Endothelial cell of umbilical vein (primary cell): ENCODE measurements around the gene P2RX4. TPM values are rescaled to one million over a fixed set of nuclear protein-coding genes. Genes with fewer than 3 reads are reported as not detected.
"Not testable (repeated sequence)": the region's sequence is repeated elsewhere in the genome, so short reads cannot be mapped to it uniquely, and the experiment has no call there.

ENCODE experiments used
- BruUV-seq: library from RNA; stranded (reverse); fragments of 400-500 nt; replicated peaks from 2 replicates; lab custom pipeline; 2021; lab: Mats Ljungman, UMichigan
- CTCF ChIA-PET: fragments of 300-600, 350-600 bp; sonication (Branson Sonifier 250); formaldehyde crosslinking; loops from one replicate; lab custom pipeline; 2021; ENCODE audit warnings: antibody characterized with exemption, inconsistent platforms; lab: Charles Lee
- POLR2A ChIA-PET: fragments of 300-600, 350-600 bp; sonication (Branson Sonifier 250); formaldehyde crosslinking; loops from one replicate; lab custom pipeline; 2021; ENCODE audit warnings: antibody characterized with exemption, inconsistent platforms; lab: Charles Lee
- DNase-seq: peaks from one replicate; pipeline ENCODE4 v3.0.0-alpha.2; 2011; ENCODE audit warnings: low read depth, low spot score
- FAIRE-seq: peaks from 2 replicates; lab custom pipeline; 2011; peaks lifted over from hg19 to GRCh38; lab: Jason Lieb, UNC
- H2AFZ ChIP-seq: 2 replicates; pipeline ENCODE4 v1.6.0; 2012; ENCODE audit warnings: low read depth, low read length, control low read depth, inconsistent platforms
- H3K27ac ChIP-seq: 2 replicates; pipeline ENCODE4 v1.5.1; 2011; ENCODE audit warnings: low read depth, mild to moderate bottlenecking, control low read depth, low read length, moderate library complexity; ENCODE audit not compliant: insufficient read depth
- H3K27me3 ChIP-seq, 2 experiments: 2 replicates each; pipeline versions ENCODE4 v1.6.0 to v1.6.1; 2011; ENCODE audit warnings: low read length in 2 of 2, mixed read lengths in 1 of 2; ENCODE audit not compliant: control insufficient read depth in 2 of 2, insufficient read depth in 2 of 2
- H3K36me3 ChIP-seq, 2 experiments: 2 replicates in 1 of 2; 3 replicates in 1 of 2; pipeline ENCODE4 v1.5.1; 2011; ENCODE audit warnings: low read length in 2 of 2, mild to moderate bottlenecking in 1 of 2, moderate library complexity in 1 of 2; ENCODE audit not compliant: control insufficient read depth in 2 of 2, insufficient read depth in 2 of 2; ENCODE audit errors: extremely low read depth in 1 of 2
- H3K4me1 ChIP-seq: 3 replicates; pipeline ENCODE4 v1.5.1; 2011; ENCODE audit warnings: mild to moderate bottlenecking, low read length; ENCODE audit not compliant: control insufficient read depth, insufficient read depth; ENCODE audit errors: extremely low read depth
- H3K4me2 ChIP-seq: 2 replicates; pipeline ENCODE4 v1.6.1; 2011; ENCODE audit warnings: low read length, control low read depth, mixed read lengths; ENCODE audit not compliant: insufficient read depth
- H3K4me3 ChIP-seq, 3 experiments: fragments of 200-600 bp in 1 of 3; sonication (generic), shearing (Covaris generic) in 1 of 3; replicated peaks in 1 of 3; 2 replicates each; pipeline ENCODE4 v1.5.1; 2011 to 2016; ENCODE audit warnings: control low read depth in 3 of 3, low read length in 3 of 3, mild to moderate bottlenecking in 2 of 3, inconsistent platforms in 1 of 3, low read depth in 1 of 3, moderate library complexity in 1 of 3; ENCODE audit not compliant: insufficient read depth in 1 of 3
- H3K79me2 ChIP-seq: 2 replicates; pipeline ENCODE4 v1.6.0; 2012; ENCODE audit warnings: low read length, inconsistent platforms; ENCODE audit not compliant: control insufficient read depth, insufficient read depth
- H3K9ac ChIP-seq: replicated peaks from 2 replicates; pipeline ENCODE3; 2011; ENCODE audit warnings: low read length, control low read depth; ENCODE audit not compliant: insufficient read depth; ENCODE audit errors: extremely low read depth
- H3K9me1 ChIP-seq: replicated peaks from 3 replicates; pipeline ENCODE4 v1.6.0; 2011; ENCODE audit warnings: mild to moderate bottlenecking, low read length; ENCODE audit not compliant: control insufficient read depth, insufficient read depth; ENCODE audit errors: extremely low read depth
- H3K9me3 ChIP-seq: replicated peaks from 2 replicates; pipeline ENCODE4 v1.5.1; 2012; ENCODE audit warnings: low read length, inconsistent platforms; ENCODE audit not compliant: control insufficient read depth, insufficient read depth
- H4K20me1 ChIP-seq: replicated peaks from 2 replicates; pipeline ENCODE3; 2011; ENCODE audit warnings: mild to moderate bottlenecking, low read length; ENCODE audit not compliant: control insufficient read depth, insufficient read depth; ENCODE audit errors: extremely low read depth
- EZH2 ChIP-seq: IDR thresholded peaks from 2 replicates; pipeline ENCODE4 v1.6.1; 2012; ENCODE audit warnings: borderline replicate concordance, low read depth, mild to moderate bottlenecking, moderate library complexity, low read length, inconsistent platforms; ENCODE audit not compliant: severe bottlenecking
- FOS ChIP-seq: IDR thresholded peaks from 2 replicates; pipeline ENCODE4 v1.6.1; 2011; ENCODE audit warnings: mild to moderate bottlenecking, low read length, moderate library complexity, borderline replicate concordance; ENCODE audit not compliant: insufficient read depth
- GATA2 ChIP-seq: IDR thresholded peaks from 2 replicates; pipeline ENCODE4 v1.7.0; 2011; ENCODE audit warnings: low read depth, mild to moderate bottlenecking, moderate library complexity, mixed read lengths, low read length; ENCODE audit not compliant: insufficient read length, insufficient read depth
- JUN ChIP-seq: IDR thresholded peaks from 2 replicates; pipeline ENCODE4 v1.6.1; 2011; ENCODE audit warnings: borderline replicate concordance, low read depth; ENCODE audit not compliant: insufficient read length, insufficient read depth
- MYC ChIP-seq: IDR thresholded peaks from one replicate; pipeline ENCODE4 v1.6.1; 2011; ENCODE audit warnings: mild to moderate bottlenecking, low read depth, low read length
- POLR2A ChIP-seq: IDR thresholded peaks from 2 replicates; pipeline ENCODE4 v1.6.1; 2012; ENCODE audit warnings: low read depth, mild to moderate bottlenecking, control low read depth, low read length
- POLR2AphosphoS5 ChIP-seq: IDR thresholded peaks from 2 replicates; pipeline ENCODE4 v1.6.1; 2012; ENCODE audit warnings: low read depth, mild to moderate bottlenecking, control low read depth, low read length, moderate library complexity; ENCODE audit not compliant: insufficient read depth
- dilution Hi-C: fragments of 300-500 bp; cut with MboI; formaldehyde crosslinking; loops from one replicate; pipeline ENCODE4 v1.15.0; 2019; ENCODE audit warnings: low sequenced_read_pairs; ENCODE audit not compliant: extremely low pct_ligation_motif_present
- intact Hi-C: fragments of 100-400 bp; cut with micrococcal nuclease; formaldehyde crosslinking; loops from one replicate; pipeline ENCODE4 v1.10.0; 2022
- polyA plus RNA-seq, 4 experiments: library from polyadenylated mRNA; depleted of rRNA in 3 of 4; stranded (reverse) in 3 of 4; unstranded in 1 of 4; fragments of >200 nt; gene quantifications; 2 replicates each; pipeline versions ENCODE4 v1.2.1 to v1.2.3, GENCODE V29; 2011 to 2012; ENCODE audit warnings: missing spikeins in 1 of 4
- total RNA-seq: library from RNA; stranded (reverse); gene quantifications from 2 replicates; pipeline ENCODE4 v1.2.3, GENCODE V29; 2021
- TF ChIP-seq, protein P1 (sequence below), 2 donors: IDR thresholded peaks; 1 replicate in 1 of 2; 2 replicates in 1 of 2; pipeline ENCODE4 v1.5.1; 2011; ENCODE audit warnings: low read length in 2 of 2, mild to moderate bottlenecking in 2 of 2, moderate library complexity in 2 of 2, control low read depth in 1 of 2, inconsistent platforms in 1 of 2, low read depth in 1 of 2; ENCODE audit not compliant: insufficient read depth in 1 of 2; ENCODE audit errors: extremely low read depth in 1 of 2
- TF ChIP-seq, protein P2 (sequence below): IDR thresholded peaks from 2 replicates; pipeline ENCODE4 v1.6.1; 2011; ENCODE audit not compliant: insufficient read depth, insufficient read length

The P2RX4 gene
- total and polyA plus RNA-seq, 2 donors (not counting 3 experiments of a cell fraction or from before 2014, with no cell fraction given) = 92.8 to 116 TPM

DNA sequence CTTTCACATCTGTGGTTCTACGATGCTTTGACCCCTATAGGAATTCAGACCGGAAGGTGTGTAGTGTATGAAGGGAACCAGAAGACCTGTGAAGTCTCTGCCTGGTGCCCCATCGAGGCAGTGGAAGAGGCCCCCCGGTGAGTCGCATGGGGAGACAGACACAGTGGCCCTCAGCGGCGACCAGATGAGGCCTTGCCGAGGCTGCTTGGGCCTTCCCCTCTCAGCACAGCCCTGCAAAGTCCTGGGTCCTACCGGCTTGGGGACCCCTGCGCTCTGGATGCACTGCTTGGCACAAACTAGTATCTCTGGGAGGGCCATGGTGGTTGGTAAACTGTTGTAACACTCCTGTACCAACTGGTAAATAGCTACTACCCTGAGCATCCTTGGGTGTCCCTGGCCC lies 47.5 kb upstream of the P2RX4 start:
- Histone ChIP-seq H3K27me3 (peaks cover 0 to 2% of the 10 kb centered on the region in 2 experiments), H3K9me3 (no peaks in the 10 kb centered on the region), H3K4me3 (no peak overlapping the region), H3K4me1 (no peaks in the 10 kb centered on the region), H3K9me1 (no peaks in the 10 kb centered on the region), H3K9ac (no peak overlapping the region), H3K36me3 (no peaks in the 10 kb centered on the region), H3K27ac (no peak overlapping the region), H4K20me1 (no peaks in the 10 kb centered on the region), H3K79me2 (no peaks in the 10 kb centered on the region), H3K4me2 (no peak overlapping the region), H2AFZ (no peak overlapping the region)
- ChIA-PET CTCF (no interaction called here), POLR2A (no interaction called here)
- DNase-seq = no peak
- intact Hi-C loops = no loop called here
- FAIRE-seq = no peak
- BruUV-seq = no TSS peak
- TF ChIP-seq MYC (no peak), POLR2A (no peak), EZH2 (no peak), POLR2AphosphoS5 (no peak)
- dilution Hi-C loops = no loop called here

DNA sequence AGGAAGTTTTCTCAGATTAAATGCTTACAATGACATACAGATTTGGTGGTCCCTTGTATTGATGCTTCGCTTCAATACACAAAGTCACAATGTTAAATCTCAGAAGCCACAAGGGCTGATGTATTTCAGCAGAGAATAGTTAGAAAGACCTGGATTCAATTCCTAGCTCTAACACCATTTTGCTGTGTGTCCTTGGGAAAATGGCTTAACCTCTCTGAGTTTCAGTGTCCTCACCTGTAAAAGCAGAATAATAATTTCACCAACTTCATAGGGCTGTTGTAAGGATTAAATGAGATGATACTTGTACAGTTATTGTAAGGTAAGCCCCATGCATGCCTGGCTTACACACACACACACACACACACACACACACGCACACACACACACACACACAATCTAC lies 46.9 kb upstream of the P2RX4 start:
- Histone ChIP-seq H3K27ac (no peak overlapping the region), H3K36me3 (no peaks in the 10 kb centered on the region), H3K4me1 (no peaks in the 10 kb centered on the region), H3K27me3 (peaks cover 0 to 2% of the 10 kb centered on the region in 2 experiments), H3K9me3 (no peaks in the 10 kb centered on the region), H3K9me1 (no peaks in the 10 kb centered on the region), H3K4me3 (no peak overlapping the region), H3K9ac (no peak overlapping the region), H3K4me2 (no peak overlapping the region), H2AFZ (no peak overlapping the region), H4K20me1 (no peaks in the 10 kb centered on the region), H3K79me2 (no peaks in the 10 kb centered on the region)
- TF ChIP-seq POLR2AphosphoS5 = no peak
- no peak for TF ChIP-seq GATA2
- TF ChIP-seq EZH2 = no peak
- TF ChIP-seq, protein P1, sequence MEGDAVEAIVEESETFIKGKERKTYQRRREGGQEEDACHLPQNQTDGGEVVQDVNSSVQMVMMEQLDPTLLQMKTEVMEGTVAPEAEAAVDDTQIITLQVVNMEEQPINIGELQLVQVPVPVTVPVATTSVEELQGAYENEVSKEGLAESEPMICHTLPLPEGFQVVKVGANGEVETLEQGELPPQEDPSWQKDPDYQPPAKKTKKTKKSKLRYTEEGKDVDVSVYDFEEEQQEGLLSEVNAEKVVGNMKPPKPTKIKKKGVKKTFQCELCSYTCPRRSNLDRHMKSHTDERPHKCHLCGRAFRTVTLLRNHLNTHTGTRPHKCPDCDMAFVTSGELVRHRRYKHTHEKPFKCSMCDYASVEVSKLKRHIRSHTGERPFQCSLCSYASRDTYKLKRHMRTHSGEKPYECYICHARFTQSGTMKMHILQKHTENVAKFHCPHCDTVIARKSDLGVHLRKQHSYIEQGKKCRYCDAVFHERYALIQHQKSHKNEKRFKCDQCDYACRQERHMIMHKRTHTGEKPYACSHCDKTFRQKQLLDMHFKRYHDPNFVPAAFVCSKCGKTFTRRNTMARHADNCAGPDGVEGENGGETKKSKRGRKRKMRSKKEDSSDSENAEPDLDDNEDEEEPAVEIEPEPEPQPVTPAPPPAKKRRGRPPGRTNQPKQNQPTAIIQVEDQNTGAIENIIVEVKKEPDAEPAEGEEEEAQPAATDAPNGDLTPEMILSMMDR (IDR thresholded peaks at IDR 0.05; ENCODE audit: extremely low read depth in 1 of 2, insufficient read depth in 1 of 2, low read depth in 1 of 2, low read length in 2 of 2) = no peak
- TF ChIP-seq MYC = no peak
- TF ChIP-seq FOS = no peak
- no peak for TF ChIP-seq JUN
- TF ChIP-seq, protein P2, sequence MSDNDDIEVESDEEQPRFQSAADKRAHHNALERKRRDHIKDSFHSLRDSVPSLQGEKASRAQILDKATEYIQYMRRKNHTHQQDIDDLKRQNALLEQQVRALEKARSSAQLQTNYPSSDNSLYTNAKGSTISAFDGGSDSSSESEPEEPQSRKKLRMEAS = no peak
- POLR2A ChIA-PET = no interaction called here
- FAIRE-seq (no peak), DNase-seq (no peak)
- CTCF ChIA-PET = no interaction called here
- dilution Hi-C loops = no loop called here
- intact Hi-C loops = no loop called here
- BruUV-seq = no TSS peak

DNA sequence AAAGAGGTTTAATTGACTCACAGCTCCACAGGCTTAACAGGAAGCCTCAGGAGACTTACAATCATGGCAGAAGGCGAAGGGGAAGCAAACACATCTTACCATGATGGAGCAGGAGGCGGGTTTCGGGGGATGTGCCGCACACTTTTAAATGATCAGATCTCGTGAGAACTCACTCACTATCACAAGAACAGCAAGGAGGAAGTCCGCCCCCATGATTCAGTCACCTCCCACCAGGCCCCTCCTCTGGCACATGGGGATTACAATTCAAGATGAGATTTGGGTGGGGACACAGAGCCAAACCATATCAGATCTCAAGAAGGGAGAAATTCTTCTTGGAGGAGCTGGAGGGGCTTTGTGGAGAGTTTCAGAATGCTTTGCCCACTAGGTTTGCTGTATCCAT lies 45.1 kb upstream of the P2RX4 start:
- H3K27ac ChIP-seq, H3K4me1 ChIP-seq, FAIRE-seq, H3K9me1 ChIP-seq, H3K9ac ChIP-seq, H3K9me3 ChIP-seq, H3K79me2 ChIP-seq, H2AFZ ChIP-seq, H4K20me1 ChIP-seq, POLR2A ChIA-PET, CTCF ChIA-PET, intact Hi-C loops, H3K36me3 ChIP-seq, H3K27me3 ChIP-seq, H3K4me2 ChIP-seq, H3K4me3 ChIP-seq, dilution Hi-C loops, BruUV-seq, DNase-seq: not testable (repeated sequence)
